HepG2 (cell line): ENCODE results near the gene PIK3CD. TPM values are rescaled to one million over a fixed set of nuclear protein-coding genes. Genes with fewer than 3 reads are reported as not detected.

Experiments
- EHMT2 ChIP-seq: fragments of 200-600 bp; sonication (generic); IDR thresholded peaks from 2 replicates; pipeline ENCODE4 v1.7.0; 2017; ENCODE audit warnings: antibody characterized with exemption, low read depth, low read length, borderline replicate concordance
- GABPB1 ChIP-seq: IDR thresholded peaks from 2 replicates; pipeline ENCODE4 v1.6.1; 2016; ENCODE audit warnings: mild to moderate bottlenecking, missing genetic modification reagents, moderate library complexity, missing compliant biosample characterization
- KDM3A ChIP-seq: IDR thresholded peaks from 2 replicates; pipeline ENCODE4 v1.6.1; 2018; ENCODE audit warnings: low read depth, missing compliant biosample characterization
- MTF2 ChIP-seq: sonication (generic); formaldehyde crosslinking; IDR thresholded peaks from 2 replicates; pipeline ENCODE4 v1.5.0; 2020; ENCODE audit warnings: missing genetic modification reagents, borderline replicate concordance
- NR3C1 ChIP-seq: sonication (generic); formaldehyde crosslinking; IDR thresholded peaks from 2 replicates; pipeline ENCODE4 v1.4.0; 2020; ENCODE audit warnings: missing genetic modification reagents
- RAD51 ChIP-seq: fragments of 450-650 bp; IDR thresholded peaks from 2 replicates; pipeline ENCODE4 v1.6.1; 2016; ENCODE audit warnings: borderline replicate concordance
- RARA ChIP-seq: IDR thresholded peaks from 2 replicates; pipeline ENCODE4 v1.6.1; 2016; ENCODE audit warnings: missing genetic modification reagents, missing compliant biosample characterization
- RBFOX2 ChIP-seq: fragments of 200-400 bp; formaldehyde crosslinking; IDR thresholded peaks from 2 replicates; pipeline ENCODE4 v1.6.1; 2017; ENCODE audit warnings: low read depth, mild to moderate bottlenecking, low read length
- REL ChIP-seq: sonication (generic); formaldehyde crosslinking; conservative IDR thresholded peaks from 2 replicates; pipeline ENCODE4 v1.8.0; 2022; ENCODE audit warnings: mild to moderate bottlenecking, missing genetic modification reagents, moderate library complexity
- REPIN1 ChIP-seq: sonication (generic); formaldehyde crosslinking; IDR thresholded peaks from 2 replicates; pipeline ENCODE4 v1.8.0; 2022; ENCODE audit warnings: missing genetic modification reagents, low read depth, mild to moderate bottlenecking, borderline replicate concordance
- SETDB1 ChIP-seq: sonication (generic); formaldehyde crosslinking; IDR thresholded peaks from 2 replicates; pipeline ENCODE4 v1.5.1; 2020; ENCODE audit warnings: missing genetic modification reagents, mild to moderate bottlenecking, borderline replicate concordance
- ZBTB21 ChIP-seq: sonication (generic); formaldehyde crosslinking; IDR thresholded peaks from 2 replicates; pipeline ENCODE4 v1.4.0; 2020; ENCODE audit warnings: missing genetic modification reagents
- ZNF124 ChIP-seq: sonication (generic); formaldehyde crosslinking; IDR thresholded peaks from 2 replicates; pipeline ENCODE4 v1.4.0; 2020; ENCODE audit warnings: missing genetic modification reagents
- ZNF296 ChIP-seq: sonication (generic); formaldehyde crosslinking; conservative IDR thresholded peaks from 2 replicates; pipeline ENCODE4 v1.5.0; 2020; ENCODE audit warnings: mild to moderate bottlenecking, missing genetic modification reagents
- ZNF432 ChIP-seq: sonication (generic); formaldehyde crosslinking; IDR thresholded peaks from 2 replicates; pipeline ENCODE4 v1.5.0; 2020; ENCODE audit warnings: missing genetic modification reagents, mild to moderate bottlenecking, borderline replicate concordance
- ZNF570 ChIP-seq: sonication (generic); formaldehyde crosslinking; IDR thresholded peaks from 2 replicates; pipeline ENCODE4 v1.4.0; 2020; ENCODE audit warnings: mild to moderate bottlenecking, missing genetic modification reagents, borderline replicate concordance
- ZNF746 ChIP-seq: sonication (generic); formaldehyde crosslinking; IDR thresholded peaks from 2 replicates; pipeline ENCODE4 v1.8.0; 2022; ENCODE audit warnings: mild to moderate bottlenecking, missing genetic modification reagents
- ZNF782 ChIP-seq: sonication (generic); formaldehyde crosslinking; IDR thresholded peaks from 2 replicates; pipeline ENCODE4 v1.4.0; 2020; ENCODE audit warnings: missing genetic modification reagents, mild to moderate bottlenecking, borderline replicate concordance
- ZNF816 ChIP-seq: sonication (generic); formaldehyde crosslinking; IDR thresholded peaks from 2 replicates; pipeline ENCODE4 v1.8.0; 2022; ENCODE audit warnings: missing genetic modification reagents, mild to moderate bottlenecking, borderline replicate concordance
- polyA plus RNA-seq, 8 experiments: library from polyadenylated mRNA; depleted of rRNA in 3 of 8; stranded (reverse) in 7 of 8; unstranded in 1 of 8; fragments of >200 nt; fragmentation: Illumina TruSeq in 4 of 8; extraction: Trizol in 4 of 8; gene quantifications; 2 replicates each; pipeline versions ENCODE4 v1.2.1 to v1.2.3, GENCODE V29; 2011 to 2016; ENCODE audit warnings: low read depth in 4 of 8, missing spikeins in 1 of 8, mixed read lengths in 1 of 8; ENCODE audit not compliant: insufficient read depth in 1 of 8
- total RNA-seq, 5 experiments: library from RNA; depleted of rRNA; stranded (reverse); fragments of >200 nt; fragmentation: Illumina TruSeq; extraction: Trizol; gene quantifications; 2 replicates each; pipeline ENCODE4 v1.2.3, GENCODE V29; 2016; ENCODE audit warnings: low read depth in 1 of 5
- TF ChIP-seq, protein P1 (sequence below): sonication (generic); formaldehyde crosslinking; IDR thresholded peaks from 2 replicates; pipeline ENCODE4 v1.5.0; 2020; ENCODE audit warnings: missing genetic modification reagents
- TF ChIP-seq, protein P2 (sequence below): IDR thresholded peaks from 2 replicates; pipeline ENCODE4 v1.6.1; 2018; ENCODE audit warnings: missing genetic modification reagents
- TF ChIP-seq, protein P3 (sequence below): sonication (generic); formaldehyde crosslinking; IDR thresholded peaks from 2 replicates; pipeline ENCODE4 v1.4.0; 2020; ENCODE audit warnings: missing genetic modification reagents, borderline replicate concordance
- TF ChIP-seq, protein P4 (sequence below): sonication (generic); formaldehyde crosslinking; IDR thresholded peaks from 2 replicates; pipeline ENCODE4 v1.8.0; 2022; ENCODE audit warnings: mild to moderate bottlenecking, missing genetic modification reagents; ENCODE audit not compliant: insufficient replicate concordance
- TF ChIP-seq, protein P5 (sequence below): sonication (generic); formaldehyde crosslinking; IDR thresholded peaks from 2 replicates; pipeline ENCODE4 v1.9.0; 2022; ENCODE audit warnings: missing genetic modification reagents, mild to moderate bottlenecking, borderline replicate concordance

PIK3CD gene
- total and polyA plus RNA-seq, 2 of the 13 experiments (the other 11 are each of a cell fraction or from before 2014, with no cell fraction given): 7.1 to 10.0 TPM

DNA sequence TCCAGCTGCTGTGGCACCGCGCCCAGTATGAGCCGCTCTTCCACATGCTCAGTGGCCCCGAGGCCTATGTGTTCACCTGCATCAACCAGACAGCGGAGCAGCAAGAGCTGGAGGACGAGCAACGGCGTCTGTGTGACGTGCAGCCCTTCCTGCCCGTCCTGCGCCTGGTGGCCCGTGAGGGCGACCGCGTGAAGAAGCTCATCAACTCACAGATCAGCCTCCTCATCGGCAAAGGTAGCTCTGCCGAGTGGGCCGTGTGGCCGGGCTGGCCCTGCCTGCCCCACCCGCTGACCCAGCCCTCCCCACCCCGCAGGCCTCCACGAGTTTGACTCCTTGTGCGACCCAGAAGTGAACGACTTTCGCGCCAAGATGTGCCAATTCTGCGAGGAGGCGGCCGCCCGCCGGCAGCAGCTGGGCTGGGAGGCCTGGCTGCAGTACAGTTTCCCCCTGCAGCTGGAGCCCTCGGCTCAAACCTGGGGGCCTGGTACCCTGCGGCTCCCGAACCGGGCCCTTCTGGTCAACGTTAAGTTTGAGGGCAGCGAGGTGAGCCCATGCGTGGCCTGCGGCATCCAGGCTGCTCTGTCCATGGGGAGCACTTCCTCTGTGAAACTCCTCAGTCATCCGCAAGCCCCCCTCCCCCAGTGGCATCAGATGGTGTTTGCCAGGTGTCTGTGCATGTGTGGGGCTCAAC, 64.2 kb downstream of the PIK3CD start (continued):
- TF ChIP-seq ZNF432 (CRISPR knock-in tag) (no peak), NR3C1 (no peak), SETDB1 (CRISPR knock-in tag) (no peak), ZBTB21 (CRISPR knock-in tag) (no peak), ZNF746 (CRISPR knock-in tag) (no peak), ZNF816 (no peak), GABPB1 (CRISPR knock-in tag) (no peak; the same call in 1 of the 2 replicates), MTF2 (no peak), EHMT2 (no peak), ZNF782 (CRISPR knock-in tag) (no peak), REL (CRISPR knock-in tag) (0 out of 2 replicates have a peak, but pooled peaks have one; percentile 33), RAD51 (no peak), RBFOX2 (peak; percentile 47; the same call in 1 of the 2 replicates), RARA (CRISPR knock-in tag) (no peak), ZNF124 (no peak), ZNF296 (CRISPR knock-in tag) (no peak), REPIN1 (CRISPR knock-in tag) (no peak), ZNF570 (no peak), KDM3A (CRISPR knock-in tag) (no peak)
- TF ChIP-seq, protein P1, sequence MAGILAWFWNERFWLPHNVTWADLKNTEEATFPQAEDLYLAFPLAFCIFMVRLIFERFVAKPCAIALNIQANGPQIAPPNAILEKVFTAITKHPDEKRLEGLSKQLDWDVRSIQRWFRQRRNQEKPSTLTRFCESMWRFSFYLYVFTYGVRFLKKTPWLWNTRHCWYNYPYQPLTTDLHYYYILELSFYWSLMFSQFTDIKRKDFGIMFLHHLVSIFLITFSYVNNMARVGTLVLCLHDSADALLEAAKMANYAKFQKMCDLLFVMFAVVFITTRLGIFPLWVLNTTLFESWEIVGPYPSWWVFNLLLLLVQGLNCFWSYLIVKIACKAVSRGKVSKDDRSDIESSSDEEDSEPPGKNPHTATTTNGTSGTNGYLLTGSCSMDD: no peak
- TF ChIP-seq, protein P2, sequence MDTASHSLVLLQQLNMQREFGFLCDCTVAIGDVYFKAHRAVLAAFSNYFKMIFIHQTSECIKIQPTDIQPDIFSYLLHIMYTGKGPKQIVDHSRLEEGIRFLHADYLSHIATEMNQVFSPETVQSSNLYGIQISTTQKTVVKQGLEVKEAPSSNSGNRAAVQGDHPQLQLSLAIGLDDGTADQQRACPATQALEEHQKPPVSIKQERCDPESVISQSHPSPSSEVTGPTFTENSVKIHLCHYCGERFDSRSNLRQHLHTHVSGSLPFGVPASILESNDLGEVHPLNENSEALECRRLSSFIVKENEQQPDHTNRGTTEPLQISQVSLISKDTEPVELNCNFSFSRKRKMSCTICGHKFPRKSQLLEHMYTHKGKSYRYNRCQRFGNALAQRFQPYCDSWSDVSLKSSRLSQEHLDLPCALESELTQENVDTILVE (CRISPR knock-in tag): no peak
- TF ChIP-seq, protein P3, sequence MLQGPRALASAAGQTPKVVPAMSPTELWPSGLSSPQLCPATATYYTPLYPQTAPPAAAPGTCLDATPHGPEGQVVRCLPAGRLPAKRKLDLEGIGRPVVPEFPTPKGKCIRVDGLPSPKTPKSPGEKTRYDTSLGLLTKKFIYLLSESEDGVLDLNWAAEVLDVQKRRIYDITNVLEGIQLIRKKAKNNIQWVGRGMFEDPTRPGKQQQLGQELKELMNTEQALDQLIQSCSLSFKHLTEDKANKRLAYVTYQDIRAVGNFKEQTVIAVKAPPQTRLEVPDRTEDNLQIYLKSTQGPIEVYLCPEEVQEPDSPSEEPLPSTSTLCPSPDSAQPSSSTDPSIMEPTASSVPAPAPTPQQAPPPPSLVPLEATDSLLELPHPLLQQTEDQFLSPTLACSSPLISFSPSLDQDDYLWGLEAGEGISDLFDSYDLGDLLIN (CRISPR knock-in tag): no peak
- TF ChIP-seq, protein P4, sequence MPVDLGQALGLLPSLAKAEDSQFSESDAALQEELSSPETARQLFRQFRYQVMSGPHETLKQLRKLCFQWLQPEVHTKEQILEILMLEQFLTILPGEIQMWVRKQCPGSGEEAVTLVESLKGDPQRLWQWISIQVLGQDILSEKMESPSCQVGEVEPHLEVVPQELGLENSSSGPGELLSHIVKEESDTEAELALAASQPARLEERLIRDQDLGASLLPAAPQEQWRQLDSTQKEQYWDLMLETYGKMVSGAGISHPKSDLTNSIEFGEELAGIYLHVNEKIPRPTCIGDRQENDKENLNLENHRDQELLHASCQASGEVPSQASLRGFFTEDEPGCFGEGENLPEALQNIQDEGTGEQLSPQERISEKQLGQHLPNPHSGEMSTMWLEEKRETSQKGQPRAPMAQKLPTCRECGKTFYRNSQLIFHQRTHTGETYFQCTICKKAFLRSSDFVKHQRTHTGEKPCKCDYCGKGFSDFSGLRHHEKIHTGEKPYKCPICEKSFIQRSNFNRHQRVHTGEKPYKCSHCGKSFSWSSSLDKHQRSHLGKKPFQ: no peak
- TF ChIP-seq, protein P5, sequence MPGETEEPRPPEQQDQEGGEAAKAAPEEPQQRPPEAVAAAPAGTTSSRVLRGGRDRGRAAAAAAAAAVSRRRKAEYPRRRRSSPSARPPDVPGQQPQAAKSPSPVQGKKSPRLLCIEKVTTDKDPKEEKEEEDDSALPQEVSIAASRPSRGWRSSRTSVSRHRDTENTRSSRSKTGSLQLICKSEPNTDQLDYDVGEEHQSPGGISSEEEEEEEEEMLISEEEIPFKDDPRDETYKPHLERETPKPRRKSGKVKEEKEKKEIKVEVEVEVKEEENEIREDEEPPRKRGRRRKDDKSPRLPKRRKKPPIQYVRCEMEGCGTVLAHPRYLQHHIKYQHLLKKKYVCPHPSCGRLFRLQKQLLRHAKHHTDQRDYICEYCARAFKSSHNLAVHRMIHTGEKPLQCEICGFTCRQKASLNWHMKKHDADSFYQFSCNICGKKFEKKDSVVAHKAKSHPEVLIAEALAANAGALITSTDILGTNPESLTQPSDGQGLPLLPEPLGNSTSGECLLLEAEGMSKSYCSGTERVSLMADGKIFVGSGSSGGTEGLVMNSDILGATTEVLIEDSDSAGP (CRISPR knock-in tag): no peak
